KG1 (cell line): Measurements from ENCODE around the gene NGEF.
"Not testable (repeated sequence)": the region's sequence is repeated elsewhere in the genome, so short reads cannot be mapped to it uniquely, and the experiment has no call there.

Experiments used
- DNase-seq: peaks from one replicate; lab custom pipeline; 2025; lab: John Stamatoyannopoulos, UW

Gene NGEF

DNA sequence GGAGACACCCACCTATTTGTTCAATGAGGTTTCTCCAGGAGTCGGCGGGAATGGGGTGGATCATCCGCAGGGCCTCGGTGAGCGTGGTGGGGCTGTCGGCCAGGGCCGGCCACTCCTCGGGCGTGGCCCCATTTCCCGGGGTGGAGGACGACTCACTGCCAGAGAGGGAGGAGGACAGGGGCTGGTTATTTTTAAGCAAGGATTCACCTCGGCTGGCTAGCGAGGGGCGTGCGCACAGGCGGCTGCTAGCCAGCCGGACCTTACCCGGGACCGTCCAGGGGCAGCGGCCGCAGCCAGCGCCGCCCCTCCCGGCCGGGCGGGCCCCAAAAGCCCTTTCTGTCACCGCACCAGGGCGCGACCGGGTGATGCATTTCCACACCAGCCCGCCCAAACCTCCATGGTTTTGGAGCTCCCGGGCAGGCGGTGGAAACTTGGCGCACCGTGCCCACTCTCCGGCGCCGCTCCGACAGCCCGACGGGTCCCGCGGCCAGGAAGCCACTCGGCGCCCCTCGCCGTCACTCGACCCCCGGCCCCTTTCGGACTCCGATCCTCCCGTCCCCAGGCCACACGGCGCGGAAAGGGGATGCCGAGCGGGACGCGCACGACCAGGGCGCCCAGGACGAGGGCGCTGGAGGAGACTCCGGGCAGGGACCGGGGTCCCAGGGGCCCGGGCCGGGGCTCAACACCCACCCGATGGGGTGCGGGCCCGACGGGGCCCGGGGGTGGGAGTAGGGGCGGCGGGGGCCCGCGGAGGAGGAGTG, 85.8 kb downstream of the NGEF start:
- no peak for DNase-seq

GRCh38 chr2:232926431-232926939, 86.6 kb downstream of the NGEF start:
- DNase-seq = no peak

DNA sequence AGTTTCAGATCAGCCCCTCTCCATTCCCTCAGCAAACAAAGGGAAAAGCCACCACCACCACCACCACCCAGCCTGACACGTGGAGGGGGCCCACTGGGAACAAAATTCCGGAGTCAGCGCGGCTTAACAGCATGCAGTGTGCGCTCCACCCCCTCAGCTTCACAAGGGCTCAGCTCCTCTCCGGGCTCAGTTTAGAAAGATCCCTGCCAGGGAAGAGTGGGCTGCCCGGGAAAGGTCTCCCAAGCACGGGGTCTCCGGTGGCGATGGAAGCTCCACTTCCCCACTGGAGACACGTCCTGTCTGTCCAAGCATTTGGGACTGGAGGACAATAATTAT, 87.3 kb downstream of the NGEF start:
- DNase-seq = no peak

GRCh38 chr2:232925153-232925820, 87.8 kb downstream of the NGEF start:
- DNase-seq = no peak

DNA sequence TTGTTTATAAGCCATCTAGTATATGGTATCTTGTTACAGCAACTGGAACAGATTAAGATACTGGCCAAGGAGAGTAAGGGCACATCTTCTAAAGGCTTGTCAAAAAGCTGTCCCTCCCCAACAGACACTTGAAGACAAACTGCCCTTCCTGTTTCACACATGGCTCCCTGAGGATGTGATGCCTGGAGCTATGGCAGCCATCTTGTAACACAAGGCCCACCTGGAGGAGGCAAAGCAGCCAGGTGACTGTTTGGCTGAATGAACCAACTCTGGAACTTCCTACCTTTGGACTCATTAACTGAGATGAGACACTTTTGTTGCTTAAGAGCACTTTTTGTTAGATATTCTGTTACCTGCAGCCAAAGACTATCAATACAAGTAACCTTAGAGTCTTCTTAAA, 88.6 kb downstream of the NGEF start:
- no peak for DNase-seq

- DNase-seq = no peak
Measured at GRCh38 chr2:232920760-232921159, 92.3 kb downstream of the NGEF start.

GRCh38 chr2:232920055-232920454, 93.0 kb downstream of the NGEF start:
- no peak for DNase-seq

- no peak for DNase-seq
Measured at GRCh38 chr2:232919141-232919540, 93.9 kb downstream of the NGEF start.

DNA sequence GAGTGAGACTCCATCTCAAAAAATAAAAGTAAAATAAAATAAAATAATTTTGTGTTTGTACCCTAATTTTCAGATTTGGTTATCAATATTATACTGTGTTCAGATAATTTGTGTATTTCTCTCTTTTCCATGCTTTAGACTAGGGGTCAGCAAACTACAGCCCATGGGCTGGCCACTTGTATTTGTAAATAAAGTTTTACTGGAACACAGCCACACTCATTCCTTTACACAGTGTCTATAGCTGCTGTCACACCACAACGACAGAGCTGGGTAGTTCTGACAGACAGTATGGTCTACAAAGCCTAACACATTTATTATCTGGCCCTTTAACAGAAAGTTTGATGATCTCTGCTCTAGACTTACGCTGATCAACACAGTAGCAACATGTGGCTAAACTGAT, 99.2 kb downstream of the NGEF start:
- DNase-seq = no peak

DNA sequence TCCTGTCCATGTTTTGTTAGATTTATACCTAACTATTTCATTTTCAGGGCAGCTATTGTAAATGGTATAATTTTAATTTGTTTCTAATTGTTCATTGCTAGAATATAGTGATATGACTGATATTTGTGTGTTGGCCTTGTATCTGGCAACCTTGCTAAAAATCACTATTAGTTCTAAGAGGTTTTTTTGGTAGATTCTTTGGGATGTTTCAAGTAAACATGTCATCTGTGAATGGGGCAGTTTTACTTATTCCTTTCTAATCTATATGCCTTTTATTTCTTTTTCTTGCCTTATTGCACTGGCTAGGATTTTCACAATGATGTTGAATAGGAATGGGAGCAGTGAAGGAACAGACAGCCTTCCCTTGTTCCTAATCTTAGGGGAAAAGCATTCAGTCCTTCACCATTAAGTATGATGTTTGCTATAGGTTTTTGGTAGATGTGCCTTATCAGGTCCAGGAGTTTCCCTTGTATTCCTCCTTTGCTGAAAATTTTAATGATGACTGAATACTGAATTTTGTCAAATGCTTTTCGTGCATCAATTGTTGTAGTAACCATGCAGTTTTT, 101.3 kb downstream of the NGEF start:
- no peak for DNase-seq

- DNase-seq = no peak
Measured at GRCh38 chr2:232910376-232910775, 102.7 kb downstream of the NGEF start.

- no peak for DNase-seq
Measured at GRCh38 chr2:232908695-232909094, 104.4 kb downstream of the NGEF start.

DNA sequence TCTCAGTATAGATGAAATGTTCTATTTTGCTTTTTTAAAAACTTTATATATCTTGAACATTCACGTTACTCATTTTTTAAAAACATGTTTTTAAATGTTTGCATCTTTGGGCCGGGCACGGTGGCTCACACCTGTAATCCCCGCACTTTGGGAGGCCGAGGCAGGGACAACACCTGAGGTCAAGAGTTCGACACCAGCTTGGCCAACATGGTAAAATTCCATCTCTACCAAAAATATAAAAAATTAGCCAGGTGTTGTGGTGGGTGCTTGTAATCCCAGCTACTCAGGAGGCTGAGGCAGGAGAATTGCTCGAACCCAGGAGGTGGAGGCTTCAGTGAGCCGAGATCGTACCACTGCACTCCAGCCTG, 105.4 kb downstream of the NGEF start:
- not testable (repeated sequence) for DNase-seq

DNA sequence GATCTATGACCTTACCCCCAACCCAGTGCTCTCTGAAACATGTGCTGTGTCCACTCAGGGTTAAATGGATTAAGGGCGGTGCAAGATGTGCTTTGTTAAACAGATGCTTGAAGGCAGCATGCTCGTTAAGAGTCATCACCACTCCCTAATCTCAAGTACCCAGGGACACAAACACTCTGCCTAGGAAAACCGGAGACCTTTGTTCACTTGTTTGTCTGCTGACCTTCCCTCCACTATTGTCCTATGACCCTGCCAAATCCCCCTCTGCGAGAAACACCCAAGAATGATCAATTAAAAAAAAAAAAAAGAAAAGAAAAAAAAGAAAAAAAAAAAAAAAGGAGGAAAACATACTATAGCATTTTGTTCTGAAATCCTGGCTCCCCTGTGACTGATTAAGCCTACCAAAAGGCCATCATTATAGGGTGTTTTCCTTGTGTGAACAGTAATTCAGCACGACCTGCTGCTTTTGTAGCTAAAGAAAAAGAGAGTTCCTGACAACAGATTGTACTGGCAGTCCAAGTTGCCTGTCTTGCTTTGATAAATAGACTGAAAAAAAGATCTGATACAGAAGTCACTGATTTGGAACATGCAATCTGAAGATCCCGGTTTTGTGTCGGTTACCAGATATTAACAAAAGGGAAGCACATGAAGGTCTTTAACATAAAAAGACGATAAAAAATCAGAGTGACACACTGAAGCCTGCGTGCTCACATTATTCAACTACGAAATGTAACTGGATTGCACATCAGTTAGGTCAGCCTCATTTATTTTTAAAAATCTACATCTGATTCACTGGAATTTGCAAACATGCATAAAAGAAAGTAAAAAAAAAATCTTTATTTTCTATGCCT, 106.0 kb downstream of the NGEF start:
- DNase-seq = not testable (repeated sequence)

GRCh38 chr2:232903989-232904388, 109.1 kb downstream of the NGEF start:
- DNase-seq = no peak

- no peak for DNase-seq
Measured at GRCh38 chr2:232901736-232902578, 111.1 kb downstream of the NGEF start.

DNA sequence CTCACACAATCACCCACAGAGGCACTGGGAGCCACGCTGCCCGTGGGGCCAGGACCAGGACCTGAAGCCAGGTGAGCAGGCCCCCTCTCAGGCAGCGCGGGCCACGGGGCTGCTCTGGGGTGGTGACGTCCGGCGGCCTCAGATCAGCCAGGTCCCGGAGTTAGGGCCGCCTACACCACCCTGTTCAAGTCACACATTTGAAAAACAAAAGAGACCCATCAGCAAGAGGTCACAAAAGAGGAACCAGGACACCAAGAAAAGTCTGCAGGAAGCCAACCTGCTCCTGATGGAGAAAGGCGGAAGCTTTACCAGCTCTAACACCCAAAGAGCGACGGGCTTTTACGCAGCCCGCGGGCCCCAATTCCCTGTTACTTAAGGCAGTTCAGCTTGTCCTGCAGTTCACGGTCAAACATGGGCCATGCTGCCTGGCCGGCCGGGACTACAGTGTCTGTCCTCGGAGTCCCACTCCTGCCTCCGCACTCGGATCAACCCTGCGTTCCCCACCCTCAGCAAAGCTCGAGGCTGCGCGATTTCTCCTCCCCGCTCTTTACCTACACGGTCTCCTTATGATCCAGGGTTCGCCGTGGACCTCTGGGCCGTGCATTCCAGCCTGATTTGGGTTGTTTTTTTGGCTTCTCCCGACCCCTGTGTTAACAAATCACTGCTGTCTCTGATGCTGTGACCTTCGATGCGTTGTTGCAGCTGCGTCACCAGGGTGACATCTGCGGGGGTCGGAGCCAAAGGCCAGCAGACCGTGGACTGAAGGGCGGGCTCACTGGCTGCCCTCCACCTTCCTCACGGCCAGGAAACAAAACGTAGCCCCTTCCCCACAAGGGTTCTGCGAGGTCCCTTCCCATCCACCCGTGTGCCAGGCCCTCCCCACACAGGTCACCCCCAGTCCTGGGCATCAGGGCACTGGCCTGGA, 112.0 kb downstream of the NGEF start:
- no peak for DNase-seq

DNA sequence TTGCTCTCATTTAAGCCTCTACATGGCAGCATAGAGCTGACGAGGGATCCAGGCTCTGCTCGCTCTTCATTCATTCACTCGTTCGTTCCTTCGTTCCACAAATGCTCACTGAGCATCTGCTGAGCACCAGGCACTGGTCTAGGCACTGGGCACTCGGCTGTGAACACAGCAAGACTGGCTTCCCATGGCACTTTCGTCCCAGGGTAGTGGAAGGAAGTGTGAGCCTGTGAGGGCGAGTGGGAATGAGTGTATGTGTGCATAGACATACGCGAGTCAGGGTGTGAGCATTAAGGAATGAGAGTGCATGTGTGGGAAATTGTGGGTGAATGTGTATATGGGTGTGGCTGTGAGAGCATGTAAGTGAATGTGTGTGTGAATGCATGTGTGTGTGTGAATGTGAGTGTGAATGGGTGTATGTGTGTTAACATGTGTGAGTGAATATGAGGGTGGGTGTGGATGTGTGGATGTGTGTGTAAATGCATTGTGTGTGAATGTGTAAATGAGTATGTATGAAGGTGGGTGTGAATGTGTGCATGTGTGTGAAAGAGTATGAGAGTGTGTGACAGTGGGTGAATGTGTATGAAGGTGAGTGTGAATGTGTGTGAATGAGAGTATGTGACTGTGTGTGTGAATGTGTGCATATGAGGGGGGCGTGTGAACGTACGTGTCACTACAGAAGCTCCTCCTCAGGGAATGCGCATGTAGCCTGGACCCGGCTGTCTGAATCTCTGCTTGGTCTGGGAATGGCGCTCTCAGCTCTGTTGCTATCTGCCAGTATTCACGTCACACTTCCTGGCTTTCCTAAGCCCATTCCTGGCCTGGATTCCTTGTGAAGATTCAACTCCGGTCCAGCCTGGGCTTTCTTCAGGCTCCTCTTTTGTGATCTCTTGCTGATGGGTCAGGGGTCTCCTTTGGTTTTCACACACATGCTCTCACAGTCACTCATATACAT, 114.2 kb downstream of the NGEF start:
- no peak for DNase-seq
